Mesothelial cell of epicardium (in vitro differentiated cells): Measurements from ENCODE around the gene FAM98A. TPM values are rescaled to one million over a fixed set of nuclear protein-coding genes. Genes with fewer than 3 reads are reported as not detected.

Experiments
- DNase-seq, 2 experiments: peaks; one replicate each; pipeline ENCODE4 v3.0.0; 2021; ENCODE audit warnings: low spot score in 2 of 2; ENCODE audit not compliant: unreplicated experiment in 2 of 2
- H3K27ac Mint-ChIP-seq: 2 replicates; pipeline ENCODE4 v1.8.0; 2021; ENCODE audit warnings: mixed read lengths
- H3K27me3 Mint-ChIP-seq: 2 replicates; pipeline ENCODE4 v1.8.0; 2021; ENCODE audit warnings: low read depth, mixed read lengths
- H3K36me3 Mint-ChIP-seq: 2 replicates; pipeline ENCODE4 v1.8.0; 2021; ENCODE audit warnings: mixed read lengths
- H3K4me1 Mint-ChIP-seq: 2 replicates; pipeline ENCODE4 v1.8.0; 2021; ENCODE audit warnings: mixed read lengths
- H3K4me3 Mint-ChIP-seq: 2 replicates; pipeline ENCODE4 v1.8.0; 2021; ENCODE audit warnings: mild to moderate bottlenecking, moderate library complexity, mixed read lengths
- H3K9me3 Mint-ChIP-seq: 2 replicates; pipeline ENCODE4 v1.8.0; 2021; ENCODE audit warnings: mixed read lengths
- total RNA-seq: library from RNA; stranded (reverse); gene quantifications from 3 replicates; pipeline ENCODE4 v1.2.1, GENCODE V29; 2021
- TF ChIP-seq, protein P1 (sequence below): fragments of 200-600 bp; sonication (generic); IDR thresholded peaks from one replicate; pipeline ENCODE4 v1.5.0; 2021; ENCODE audit warnings: antibody characterized with exemption; ENCODE audit not compliant: unreplicated experiment

The FAM98A gene
- total RNA-seq, 1 donor from 2014 or later: 29.4 TPM

DNA sequence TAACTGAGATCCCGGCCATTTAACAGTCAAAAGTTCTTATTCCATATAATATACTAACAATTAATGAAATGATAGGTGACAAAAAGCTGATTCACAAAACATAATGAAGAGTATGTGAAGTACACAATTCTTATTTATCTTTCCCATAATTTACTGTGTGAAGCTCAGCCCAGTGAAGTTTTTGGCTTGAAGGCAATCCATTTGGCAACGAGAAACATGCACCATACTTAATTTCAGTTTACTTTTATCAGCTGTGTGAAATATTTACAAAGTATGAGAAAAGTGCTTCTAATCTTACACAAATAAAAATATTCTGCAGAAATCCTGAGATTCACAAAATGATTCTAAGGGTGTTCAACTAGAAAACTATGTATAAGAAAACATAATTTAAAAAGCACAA is 12.3 kb downstream of the FAM98A start:
- H3K36me3 Mint-ChIP-seq: peaks cover 3% of the 10 kb centered on the region
- H3K9me3 Mint-ChIP-seq: no peaks in the 10 kb centered on the region
- H3K27ac Mint-ChIP-seq: no peak overlapping the region
- H3K27me3 Mint-ChIP-seq: no peaks in the 10 kb centered on the region
- TF ChIP-seq, protein P1, sequence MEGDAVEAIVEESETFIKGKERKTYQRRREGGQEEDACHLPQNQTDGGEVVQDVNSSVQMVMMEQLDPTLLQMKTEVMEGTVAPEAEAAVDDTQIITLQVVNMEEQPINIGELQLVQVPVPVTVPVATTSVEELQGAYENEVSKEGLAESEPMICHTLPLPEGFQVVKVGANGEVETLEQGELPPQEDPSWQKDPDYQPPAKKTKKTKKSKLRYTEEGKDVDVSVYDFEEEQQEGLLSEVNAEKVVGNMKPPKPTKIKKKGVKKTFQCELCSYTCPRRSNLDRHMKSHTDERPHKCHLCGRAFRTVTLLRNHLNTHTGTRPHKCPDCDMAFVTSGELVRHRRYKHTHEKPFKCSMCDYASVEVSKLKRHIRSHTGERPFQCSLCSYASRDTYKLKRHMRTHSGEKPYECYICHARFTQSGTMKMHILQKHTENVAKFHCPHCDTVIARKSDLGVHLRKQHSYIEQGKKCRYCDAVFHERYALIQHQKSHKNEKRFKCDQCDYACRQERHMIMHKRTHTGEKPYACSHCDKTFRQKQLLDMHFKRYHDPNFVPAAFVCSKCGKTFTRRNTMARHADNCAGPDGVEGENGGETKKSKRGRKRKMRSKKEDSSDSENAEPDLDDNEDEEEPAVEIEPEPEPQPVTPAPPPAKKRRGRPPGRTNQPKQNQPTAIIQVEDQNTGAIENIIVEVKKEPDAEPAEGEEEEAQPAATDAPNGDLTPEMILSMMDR: no peak
- DNase-seq: no peak
- no peak overlapping the region for H3K4me3 Mint-ChIP-seq
- peaks cover 17% of the 10 kb centered on the region for H3K4me1 Mint-ChIP-seq

DNA sequence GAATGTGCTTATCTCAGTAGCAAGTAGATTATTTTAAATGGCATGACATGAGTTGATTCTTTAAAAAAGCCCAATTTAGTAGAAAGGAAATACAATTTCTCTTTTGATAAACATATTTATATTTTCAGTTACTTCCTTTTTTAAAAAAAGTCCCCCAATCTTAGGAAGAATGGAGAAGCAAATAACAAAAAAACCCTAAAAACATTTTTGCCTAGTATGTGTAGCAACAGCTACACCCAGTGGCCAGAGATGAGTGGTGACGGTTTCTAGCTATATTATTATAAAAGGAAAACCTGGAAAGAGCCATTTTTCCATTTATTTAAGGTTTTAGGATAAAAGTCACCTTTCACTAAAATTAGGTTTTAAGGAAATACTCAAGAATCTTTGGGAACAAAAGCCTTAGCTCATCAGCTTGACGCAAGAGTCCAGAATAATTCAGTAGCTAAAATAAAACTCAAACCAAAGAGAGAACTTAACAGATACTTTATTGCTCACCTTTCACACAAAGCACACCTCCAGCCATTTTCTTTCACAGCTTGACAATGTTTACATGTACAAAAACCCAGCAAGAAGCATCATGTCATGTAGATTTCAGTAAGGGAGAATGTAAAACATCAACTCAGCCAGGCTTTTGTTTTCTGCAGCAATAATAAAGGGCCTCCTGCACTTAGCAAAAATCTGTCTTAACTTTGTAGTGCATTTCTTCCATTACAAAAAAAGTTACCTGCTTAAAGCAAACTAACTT is 15.7 kb downstream of the FAM98A start:
- TF ChIP-seq, protein P1: peak; percentile 73
- Mint-ChIP-seq H3K4me3 (no peak overlapping the region), H3K4me1 (peaks cover 19% of the 10 kb centered on the region), H3K27ac (no peak overlapping the region), H3K9me3 (no peaks in the 10 kb centered on the region), H3K36me3 (peaks cover 3% of the 10 kb centered on the region), H3K27me3 (no peaks in the 10 kb centered on the region)
- DNase-seq: no peak

DNA sequence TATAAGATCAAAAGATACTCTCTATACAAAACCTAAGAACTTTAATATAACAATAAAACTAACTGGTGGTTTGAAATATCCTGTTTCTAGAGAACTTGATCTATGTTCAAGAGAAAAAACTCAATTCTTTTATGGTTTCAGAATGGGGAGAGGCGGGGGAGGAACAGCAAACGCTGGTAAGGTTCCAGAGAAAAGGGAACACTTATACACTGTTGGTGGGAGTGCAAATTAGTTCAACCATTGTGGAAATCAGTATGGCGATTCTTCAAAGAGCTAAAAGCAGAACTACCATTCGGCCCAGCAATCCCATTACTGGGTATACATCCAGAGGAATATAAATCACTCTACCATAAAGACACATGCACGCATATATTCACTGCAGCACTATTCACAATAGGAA is 17.2 kb downstream of the FAM98A start:
- peaks cover 19% of the 10 kb centered on the region for H3K4me1 Mint-ChIP-seq
- peak overlapping the region; percentile 70 for H3K27ac Mint-ChIP-seq
- TF ChIP-seq, protein P1: no peak
- H3K9me3 Mint-ChIP-seq: no peaks in the 10 kb centered on the region
- no peak for DNase-seq
- no peaks in the 10 kb centered on the region for H3K27me3 Mint-ChIP-seq
- H3K4me3 Mint-ChIP-seq: no peak overlapping the region
- H3K36me3 Mint-ChIP-seq: peaks cover 3% of the 10 kb centered on the region

DNA sequence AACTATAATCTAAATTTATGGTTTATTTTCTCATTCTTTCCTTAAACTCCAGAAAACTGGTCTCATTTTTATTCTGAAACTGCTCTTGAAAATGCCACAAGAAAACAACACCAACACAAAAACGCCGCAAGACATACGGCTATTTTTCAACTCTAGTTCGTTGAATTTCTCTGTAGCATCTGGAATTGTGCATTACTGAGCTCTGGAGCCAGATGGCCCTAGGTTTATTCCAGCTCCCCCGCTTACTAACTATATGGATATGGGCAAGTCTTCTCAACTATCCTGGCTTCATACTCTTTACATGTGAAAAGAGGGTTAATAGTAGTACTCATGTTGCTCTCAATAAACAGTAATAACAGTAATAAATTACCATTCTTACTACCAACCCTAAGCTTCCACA is 19.9 kb downstream of the FAM98A start:
- no peaks in the 10 kb centered on the region for H3K27me3 Mint-ChIP-seq
- no peaks in the 10 kb centered on the region for H3K9me3 Mint-ChIP-seq
- no peak for DNase-seq
- TF ChIP-seq, protein P1: no peak
- H3K27ac Mint-ChIP-seq: no peak overlapping the region
- H3K4me1 Mint-ChIP-seq: peaks cover 19% of the 10 kb centered on the region
- peaks cover 2% of the 10 kb centered on the region for H3K36me3 Mint-ChIP-seq
- H3K4me3 Mint-ChIP-seq: no peak overlapping the region

DNA sequence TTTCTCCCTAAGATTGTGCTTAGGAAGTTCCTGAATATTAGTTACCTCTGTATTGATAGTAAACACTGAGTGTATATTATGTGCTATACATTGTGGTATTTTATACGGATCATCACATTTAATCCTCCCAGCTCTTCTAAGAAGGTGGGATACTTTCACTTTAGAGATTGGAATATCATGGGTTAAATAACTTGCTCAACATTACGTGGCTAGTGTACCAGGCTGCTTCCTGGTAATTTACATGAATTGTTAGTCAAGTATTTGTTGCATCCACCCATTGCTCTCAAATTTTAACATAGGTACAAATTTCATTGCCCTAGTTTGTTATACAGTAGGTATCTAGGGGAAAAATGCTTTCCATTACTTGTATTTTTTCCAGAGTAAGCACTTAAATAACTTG is 21.4 kb downstream of the FAM98A start:
- TF ChIP-seq, protein P1: no peak
- Mint-ChIP-seq H3K27ac (no peak overlapping the region), H3K36me3 (peaks cover 2% of the 10 kb centered on the region), H3K4me3 (no peak overlapping the region), H3K9me3 (no peaks in the 10 kb centered on the region), H3K27me3 (no peaks in the 10 kb centered on the region), H3K4me1 (peaks cover 19% of the 10 kb centered on the region)
- no peak for DNase-seq
